Esophagus squamous epithelium (tissue), 4 donors: ENCODE results near the gene LDLRAD4.

Experiments used
- POLR2A ChIP-seq, 4 donors: fragments of 450-650 bp; IDR thresholded peaks; one replicate each; pipeline ENCODE4 v1.6.1; 2017; ENCODE audit warnings: antibody characterized with exemption in 4 of 4, mild to moderate bottlenecking in 4 of 4, moderate library complexity in 3 of 4
- TF ChIP-seq, protein P1 (sequence below), 6 experiments: fragments of 450-650 bp in 4 of 6; fragments of 200-600 bp in 2 of 6; sonication (generic) in 2 of 6; IDR thresholded peaks; one replicate each; pipeline ENCODE4 v1.5.1; 2016 to 2019; ENCODE audit warnings: antibody characterized with exemption in 6 of 6, mild to moderate bottlenecking in 4 of 6, moderate library complexity in 4 of 6

DNA sequence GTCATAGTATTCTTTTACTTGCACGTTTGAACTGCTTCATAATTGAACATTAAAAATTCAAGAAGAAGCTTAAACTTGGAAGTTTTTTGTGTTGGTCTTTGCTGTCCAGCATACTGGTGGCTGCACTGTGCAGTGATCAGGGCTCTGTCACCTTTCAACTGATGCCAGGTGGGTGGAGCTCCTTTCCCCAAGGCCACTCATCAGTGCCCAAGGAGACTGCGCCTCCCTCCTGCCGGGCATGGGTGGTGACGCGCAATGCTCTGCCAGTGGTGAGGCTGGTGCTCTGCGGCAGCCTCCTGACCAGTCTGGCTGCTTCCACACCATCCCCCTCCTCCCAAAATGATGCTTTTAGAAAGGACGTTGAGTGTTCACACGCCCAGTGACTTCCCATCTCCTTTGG lies 16.0 kb upstream of the LDLRAD4 start:
- TF ChIP-seq, protein P1, sequence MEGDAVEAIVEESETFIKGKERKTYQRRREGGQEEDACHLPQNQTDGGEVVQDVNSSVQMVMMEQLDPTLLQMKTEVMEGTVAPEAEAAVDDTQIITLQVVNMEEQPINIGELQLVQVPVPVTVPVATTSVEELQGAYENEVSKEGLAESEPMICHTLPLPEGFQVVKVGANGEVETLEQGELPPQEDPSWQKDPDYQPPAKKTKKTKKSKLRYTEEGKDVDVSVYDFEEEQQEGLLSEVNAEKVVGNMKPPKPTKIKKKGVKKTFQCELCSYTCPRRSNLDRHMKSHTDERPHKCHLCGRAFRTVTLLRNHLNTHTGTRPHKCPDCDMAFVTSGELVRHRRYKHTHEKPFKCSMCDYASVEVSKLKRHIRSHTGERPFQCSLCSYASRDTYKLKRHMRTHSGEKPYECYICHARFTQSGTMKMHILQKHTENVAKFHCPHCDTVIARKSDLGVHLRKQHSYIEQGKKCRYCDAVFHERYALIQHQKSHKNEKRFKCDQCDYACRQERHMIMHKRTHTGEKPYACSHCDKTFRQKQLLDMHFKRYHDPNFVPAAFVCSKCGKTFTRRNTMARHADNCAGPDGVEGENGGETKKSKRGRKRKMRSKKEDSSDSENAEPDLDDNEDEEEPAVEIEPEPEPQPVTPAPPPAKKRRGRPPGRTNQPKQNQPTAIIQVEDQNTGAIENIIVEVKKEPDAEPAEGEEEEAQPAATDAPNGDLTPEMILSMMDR (IDR thresholded peaks at IDR 0.05), result no peak
- no peak for TF ChIP-seq POLR2A (IDR thresholded peaks at IDR 0.05)
